GM18517 (cell line): ENCODE measurements around the gene NAGA.
"Not testable (repeated sequence)": the region's sequence is repeated elsewhere in the genome, so short reads cannot be mapped to it uniquely, and the experiment has no call there.

Source experiments
- ATAC-seq: cut with Tn5 transposase; IDR thresholded peaks from one replicate; pipeline ENCODE4 v1.9.1; 2021; ENCODE audit warnings: mild to moderate bottlenecking, moderate library complexity; ENCODE audit not compliant: unreplicated experiment

Gene NAGA

GRCh38 chr22:42070517-42071422 is at the start of gene NAGA:
NAGA (minus strand) TSS chr22:42070812; CDS start chr22:42070297, 515 bp downstream.
- peak; percentile 90 for ATAC-seq

DNA sequence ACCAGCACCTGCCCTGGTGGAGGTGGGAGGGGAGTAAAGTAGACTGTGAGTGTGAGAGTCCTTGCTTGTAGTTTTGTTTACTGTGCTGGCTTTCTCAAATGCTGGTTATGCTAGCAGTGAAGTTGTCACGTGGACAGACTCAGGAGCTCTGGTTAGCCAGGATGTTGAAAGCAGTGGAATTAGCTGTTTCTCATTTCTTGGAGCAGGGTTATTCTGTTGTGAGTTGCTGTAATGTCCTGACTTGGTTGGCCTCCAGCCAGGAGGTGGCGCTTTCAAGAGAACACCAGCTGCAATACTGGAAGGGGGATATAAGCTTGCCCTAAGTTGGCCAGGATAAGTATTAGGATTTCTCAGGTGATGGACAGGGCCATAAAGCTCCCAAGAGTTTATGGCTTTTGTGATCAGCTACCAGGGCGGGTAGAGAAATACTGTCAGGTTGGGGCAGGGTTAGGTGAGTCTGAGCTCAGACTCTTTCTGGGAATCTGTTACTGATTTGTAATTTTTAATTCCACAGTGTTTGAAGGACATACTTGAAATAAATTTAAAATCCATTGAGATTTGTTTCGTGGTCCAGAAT is 46.3 kb upstream of the NAGA start:
- ATAC-seq = no peak

- not testable (repeated sequence) for ATAC-seq
Observed at GRCh38 chr22:42115420-42115830, 44.8 kb upstream of the NAGA start.

GRCh38 chr22:42114721-42115120 is 44.1 kb upstream of the NAGA start:
- ATAC-seq = no peak

GRCh38 chr22:42112793-42113192 is 42.2 kb upstream of the NAGA start:
- not testable (repeated sequence) for ATAC-seq

GRCh38 chr22:42111798-42112197 is 41.2 kb upstream of the NAGA start:
- ATAC-seq = no peak

DNA sequence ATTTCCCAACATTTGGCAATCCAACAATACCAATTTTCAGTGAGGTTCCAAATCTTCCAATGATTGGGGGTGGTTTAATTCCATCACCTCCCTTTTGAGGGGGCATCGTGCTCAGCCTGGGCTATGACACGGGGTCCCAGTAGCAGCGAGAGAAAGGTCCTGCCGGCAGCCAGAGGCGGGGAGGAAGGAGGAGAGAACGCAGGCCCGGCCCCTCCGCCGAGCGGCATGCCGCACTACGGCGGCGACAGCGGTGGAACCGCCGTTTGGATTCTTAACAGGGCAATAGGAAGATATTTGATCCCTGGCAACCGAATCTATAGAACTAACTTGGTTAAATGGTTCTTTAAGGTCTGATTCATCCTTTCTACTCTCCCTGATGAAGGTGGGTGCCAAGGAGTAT is 38.2 kb upstream of the NAGA start:
- no peak for ATAC-seq

GRCh38 chr22:42104332-42104860 is 33.8 kb upstream of the NAGA start:
- not testable (repeated sequence) for ATAC-seq

DNA sequence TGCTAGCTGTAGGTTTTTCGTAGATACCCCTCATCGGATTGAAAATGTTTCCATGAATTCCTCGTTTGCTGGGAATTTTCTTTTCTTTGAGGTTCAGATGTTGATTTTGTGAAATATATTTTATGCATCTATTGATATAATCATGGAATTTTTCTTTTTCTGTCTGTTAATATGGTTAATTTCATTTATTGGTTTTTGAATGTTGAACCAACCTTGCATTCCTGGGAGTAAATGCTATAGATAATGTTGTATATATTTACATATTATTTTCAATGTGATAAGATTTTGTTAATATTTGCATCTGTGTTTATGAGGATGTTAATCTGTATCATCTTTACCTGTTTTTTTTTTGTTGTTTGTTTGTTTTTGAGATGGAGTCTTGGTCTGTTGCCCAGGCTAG is 30.6 kb upstream of the NAGA start:
- no peak for ATAC-seq

DNA sequence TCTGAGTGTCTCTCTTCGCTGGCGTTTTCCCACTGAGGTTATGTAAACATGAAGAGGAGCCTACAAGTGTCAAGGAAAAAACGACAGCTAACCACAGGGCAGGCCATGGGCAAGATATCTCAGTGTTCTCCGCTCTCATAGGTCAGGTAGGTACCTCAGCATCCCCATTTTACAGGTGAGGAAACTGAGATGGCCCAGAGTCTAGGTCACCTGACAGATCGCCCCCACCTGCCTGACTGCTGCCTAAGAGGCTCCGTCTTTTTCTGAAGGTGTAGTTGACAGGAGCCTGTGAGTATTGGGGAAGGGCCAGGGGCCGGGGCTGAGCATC is 20.8 kb upstream of the NAGA start:
- ATAC-seq = no peak

DNA sequence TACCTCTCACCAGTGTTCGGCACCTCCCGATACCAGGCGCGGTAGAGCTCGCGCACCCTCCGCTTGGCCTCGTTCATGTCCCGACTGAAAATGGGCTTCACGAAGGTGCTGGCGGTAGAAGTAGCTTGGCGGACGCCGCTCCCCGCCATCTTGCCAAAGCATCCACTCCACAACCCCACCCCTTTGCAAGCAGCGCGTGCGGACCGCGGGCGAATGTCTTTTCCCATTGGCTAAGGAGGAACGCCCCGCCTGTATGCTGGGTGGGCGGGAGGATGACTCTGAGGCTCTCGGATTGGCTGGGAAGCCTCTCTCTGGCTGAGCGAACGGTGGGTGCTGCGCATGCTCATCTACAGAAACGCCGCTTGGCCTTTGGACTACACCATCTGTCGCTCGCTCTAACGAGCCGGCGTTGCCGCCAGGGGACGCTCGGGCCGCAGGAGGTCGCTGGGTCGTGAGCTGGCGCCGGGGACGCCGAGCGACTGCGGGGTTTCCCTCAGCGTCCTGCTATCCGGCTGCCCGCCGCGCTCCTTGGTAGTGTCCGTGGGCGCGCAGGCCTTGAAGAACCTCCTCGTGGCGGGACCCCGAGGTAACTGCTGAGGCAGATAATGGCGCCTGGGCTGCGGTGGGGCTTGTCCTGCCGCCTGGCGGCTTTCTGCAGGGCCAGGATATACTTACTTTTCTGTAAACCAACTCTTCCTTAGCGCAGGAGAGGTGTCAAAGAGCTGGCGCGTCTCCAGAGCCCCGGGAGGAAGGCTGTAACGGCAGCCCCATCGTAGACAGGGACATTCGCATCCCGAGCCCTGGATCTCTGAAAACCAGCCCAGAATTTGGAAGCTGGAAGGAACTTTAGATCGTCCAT is 20.2 kb upstream of the NAGA start, which contains the start of gene NDUFA6:
Gene NDUFA6, minus strand, starts transcription at position 177 of the 859 bp plus-strand sequence. Its CDS starts 28 bp downstream, at position 149.
- ATAC-seq = peak; percentile 93

GRCh38 chr22:42086051-42086450 is 15.4 kb upstream of the NAGA start:
- ATAC-seq = no peak

GRCh38 chr22:42084874-42085273 is 14.3 kb upstream of the NAGA start:
- no peak for ATAC-seq

GRCh38 chr22:42083119-42083518 is 12.5 kb upstream of the NAGA start:
- ATAC-seq = no peak

GRCh38 chr22:42080287-42080686 is 9.7 kb upstream of the NAGA start:
- ATAC-seq = no peak

DNA sequence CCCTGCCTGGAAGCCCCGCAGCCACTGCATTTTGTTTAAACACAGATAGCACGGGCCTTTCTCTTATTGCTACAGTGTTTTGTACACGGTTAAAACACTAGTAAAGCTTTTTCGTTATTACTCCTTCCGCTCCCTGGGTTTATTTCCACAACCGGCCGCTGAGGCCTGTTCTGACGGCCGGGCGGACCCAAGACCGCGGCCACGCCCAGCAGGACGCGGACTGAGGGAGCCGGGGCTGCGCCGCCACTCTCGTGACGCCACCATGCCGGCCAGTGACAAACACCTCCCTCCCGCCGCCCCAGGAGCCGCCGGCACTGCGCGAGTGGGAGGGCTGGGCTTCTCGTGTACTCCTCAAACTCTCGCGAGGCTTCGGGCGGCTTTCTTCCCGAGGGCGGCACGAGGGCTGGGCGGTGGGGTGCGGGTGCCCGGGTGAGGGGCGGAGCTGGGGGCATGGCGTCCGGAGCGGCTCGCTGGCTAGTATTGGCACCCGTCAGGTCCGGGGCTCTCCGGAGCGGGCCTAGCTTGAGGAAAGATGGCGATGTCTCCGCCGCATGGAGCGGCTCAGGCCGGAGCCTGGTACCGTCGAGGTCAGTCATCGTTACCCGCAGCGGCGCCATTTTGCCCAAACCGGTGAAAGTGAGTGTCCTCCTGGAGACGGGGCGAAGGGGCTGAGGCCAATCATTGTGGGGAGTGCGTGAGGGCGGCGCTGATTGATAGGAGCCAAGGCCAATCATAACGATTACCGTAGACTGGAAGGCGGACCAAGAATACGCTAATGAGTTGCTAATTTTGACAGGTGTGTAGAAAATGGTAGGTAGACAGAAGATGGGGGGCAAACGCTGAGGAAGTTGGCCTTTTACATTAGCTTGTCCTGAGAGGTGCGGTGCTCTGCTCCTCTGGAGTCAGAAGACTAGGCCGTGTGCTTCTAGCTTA is 9.0 kb upstream of the NAGA start, which contains the start of gene SMDT1:
Gene SMDT1, plus strand, starts transcription at position 382 of the 933 bp plus-strand sequence. Its CDS starts 69 bp downstream, at position 451.
- peak; percentile 80 for ATAC-seq

GRCh38 chr22:42078469-42079318 is 8.1 kb upstream of the NAGA start:
- no peak for ATAC-seq

DNA sequence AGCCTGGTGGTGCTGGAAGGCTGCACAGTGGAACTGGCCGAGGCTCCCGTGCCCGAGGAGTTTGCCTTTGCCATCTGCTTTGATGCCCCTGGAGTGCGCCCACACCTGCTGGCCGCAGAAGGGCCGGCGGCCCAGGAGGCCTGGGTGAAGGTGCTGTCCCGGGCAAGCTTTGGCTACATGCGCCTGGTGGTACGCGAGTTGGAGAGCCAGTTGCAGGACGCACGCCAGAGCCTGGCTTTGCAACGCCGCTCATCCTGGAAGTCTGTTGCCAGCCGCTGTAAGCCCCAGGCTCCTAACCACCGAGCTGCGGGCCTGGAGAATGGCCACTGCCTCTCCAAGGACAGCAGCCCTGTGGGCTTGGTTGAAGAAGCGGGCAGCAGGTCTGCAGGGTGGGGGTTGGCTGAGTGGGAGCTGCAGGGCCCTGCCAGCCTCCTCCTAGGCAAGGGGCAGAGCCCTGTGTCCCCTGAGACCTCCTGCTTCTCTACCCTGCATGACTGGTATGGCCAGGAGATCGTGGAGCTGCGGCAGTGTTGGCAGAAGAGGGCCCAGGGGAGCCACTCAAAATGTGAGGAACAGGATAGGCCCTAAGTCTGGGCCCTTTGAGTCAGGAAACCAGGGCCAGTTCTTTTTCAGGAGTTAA is 7.0 kb upstream of the NAGA start:
- ATAC-seq = no peak
